NCI-H2081 treated with DMSO at 0.1 percent for 48 hours (cell line): ENCODE measurements around the gene PLEKHA6.
"Not testable (repeated sequence)": the region's sequence is repeated elsewhere in the genome, so short reads cannot be mapped to it uniquely, and the experiment has no call there.

Experiments
- DNase-seq: peaks from one replicate; lab custom pipeline; 2025; lab: John Stamatoyannopoulos, UW

The PLEKHA6 gene

GRCh38 chr1:204314893-204315658 lies 44.7 kb downstream of the PLEKHA6 start:
- no peak for DNase-seq

DNA sequence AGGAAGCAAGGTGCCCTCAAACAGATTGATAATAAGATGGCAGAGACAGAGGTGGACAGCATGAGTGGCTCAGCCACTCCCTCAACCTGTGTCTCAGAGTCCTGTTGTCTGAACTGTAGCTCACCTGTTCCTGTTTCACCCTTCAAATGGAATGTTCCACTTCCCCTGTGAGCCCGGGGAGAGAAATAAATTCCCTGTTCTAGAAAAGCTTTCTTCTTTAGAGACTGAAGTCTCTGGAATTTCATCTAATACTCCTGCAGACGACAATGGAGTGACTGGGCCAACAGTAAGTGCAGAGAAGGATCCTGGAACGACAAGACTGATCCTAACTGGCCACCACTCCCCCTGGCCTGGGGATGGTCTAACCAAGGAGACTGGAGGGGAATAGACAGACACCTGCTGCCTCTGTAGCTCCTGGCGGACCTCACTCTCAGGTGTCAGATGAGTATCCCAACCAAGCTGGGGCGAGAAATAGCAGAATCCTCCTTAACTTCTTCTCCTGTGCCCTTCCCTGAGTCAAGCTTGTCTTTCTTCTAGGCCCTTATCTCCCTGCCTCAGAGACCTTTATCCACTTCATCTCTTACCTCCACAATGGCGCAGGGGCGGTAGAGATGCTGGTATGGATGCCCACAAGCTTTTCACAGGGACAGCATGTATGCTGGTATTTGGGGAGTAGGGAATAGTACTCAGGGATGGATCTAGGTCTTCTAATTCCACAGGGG lies 45.4 kb downstream of the PLEKHA6 start:
- peak; percentile 58 for DNase-seq

- DNase-seq: peak; percentile 42
Measured at GRCh38 chr1:204313675-204314074, 46.1 kb downstream of the PLEKHA6 start.

DNA sequence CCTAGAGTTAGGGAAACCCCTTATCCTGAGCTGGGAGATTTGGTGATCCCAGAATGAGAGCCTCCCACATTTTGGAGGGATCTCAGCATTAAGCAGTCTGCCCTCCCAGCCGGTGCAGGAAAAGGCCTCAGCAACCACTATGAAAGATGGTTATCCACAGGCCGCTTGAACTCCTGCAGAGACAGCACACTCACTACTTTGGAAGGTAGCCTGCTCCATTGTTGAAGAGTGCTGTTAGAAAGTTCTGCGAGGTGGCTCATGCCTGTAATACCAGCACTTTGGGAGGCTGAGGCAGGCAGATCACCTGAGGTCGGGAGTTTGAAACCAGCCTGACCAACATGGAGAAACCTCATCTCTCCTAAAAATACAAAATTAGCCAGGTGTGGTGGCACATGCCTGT lies 48.8 kb downstream of the PLEKHA6 start:
- DNase-seq: not testable (repeated sequence)

- no peak for DNase-seq
Measured at GRCh38 chr1:204308023-204308628, 51.6 kb downstream of the PLEKHA6 start.

- DNase-seq: no peak
Measured at GRCh38 chr1:204307334-204307883, 52.3 kb downstream of the PLEKHA6 start.

GRCh38 chr1:204306076-204306475 lies 53.7 kb downstream of the PLEKHA6 start:
- no peak for DNase-seq

GRCh38 chr1:204304067-204304466 lies 55.7 kb downstream of the PLEKHA6 start:
- no peak for DNase-seq

- no peak for DNase-seq
Measured at GRCh38 chr1:204302769-204303168, 57.0 kb downstream of the PLEKHA6 start.

DNA sequence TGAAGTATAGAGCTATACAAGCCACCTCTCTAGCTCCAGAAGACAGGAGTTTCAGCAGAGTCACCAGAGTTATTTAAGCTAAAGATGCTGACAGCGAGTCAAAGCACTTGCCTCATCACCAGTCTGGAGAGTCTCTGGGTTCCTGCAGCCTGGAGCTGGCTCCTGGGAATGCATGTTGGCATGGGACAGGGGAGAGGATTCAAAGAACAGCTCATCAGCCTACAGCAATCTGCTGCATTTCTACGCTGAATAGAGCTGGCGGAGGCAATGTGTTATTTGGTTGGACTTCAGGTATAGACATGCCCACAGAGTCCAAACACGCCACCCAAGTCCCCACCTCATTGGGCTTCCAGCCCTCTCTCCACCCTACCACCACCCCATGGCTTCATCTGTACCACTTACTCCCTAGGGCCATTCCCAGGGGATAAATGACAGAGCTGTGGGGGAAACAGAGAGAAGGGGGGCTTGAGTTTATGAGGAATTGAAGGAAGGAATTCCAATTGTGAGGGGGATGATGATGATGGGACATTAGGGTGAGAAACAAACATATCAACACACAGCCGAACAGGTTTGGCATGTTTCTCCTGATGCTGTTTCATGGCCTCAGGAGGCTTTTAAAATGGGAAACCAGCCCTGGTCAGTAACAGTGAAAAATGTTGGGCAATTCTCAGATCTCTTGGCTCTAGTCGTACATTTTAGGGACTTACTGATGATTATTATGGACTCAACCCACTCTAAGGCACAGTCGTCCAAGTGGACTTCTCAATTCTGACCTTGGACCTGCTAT lies 58.4 kb downstream of the PLEKHA6 start:
- DNase-seq: no peak

DNA sequence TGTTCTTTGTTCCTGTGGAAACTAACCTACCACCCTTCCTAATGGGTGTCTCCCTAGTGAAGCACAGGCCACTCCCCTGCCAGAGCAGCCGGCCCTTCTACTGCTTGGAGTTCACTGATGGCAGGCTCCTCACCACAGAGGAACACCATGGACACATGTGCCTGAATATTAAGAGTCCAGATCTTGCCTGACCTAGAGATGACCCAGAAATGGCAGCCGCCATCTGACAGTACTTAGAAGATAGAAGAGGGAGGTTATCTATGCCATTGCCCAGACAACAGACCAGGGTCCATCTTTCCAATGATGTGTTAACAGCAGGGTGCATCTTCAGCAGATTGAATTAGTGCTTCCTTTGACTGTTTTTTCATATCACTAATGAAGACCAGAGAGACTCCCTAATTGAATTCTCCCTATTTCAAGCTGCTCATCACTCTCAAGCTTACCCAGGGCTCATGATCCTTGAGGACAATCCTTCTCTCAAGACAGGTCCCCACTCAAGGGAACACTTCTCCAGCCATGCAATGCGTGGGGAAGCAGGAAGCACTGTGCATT lies 59.8 kb downstream of the PLEKHA6 start:
- no peak for DNase-seq

GRCh38 chr1:204296431-204296988 lies 63.2 kb downstream of the PLEKHA6 start:
- DNase-seq: no peak

- DNase-seq: no peak
Measured at GRCh38 chr1:204295671-204296070, 64.1 kb downstream of the PLEKHA6 start.

GRCh38 chr1:204294357-204294756 lies 65.4 kb downstream of the PLEKHA6 start:
- DNase-seq: no peak

DNA sequence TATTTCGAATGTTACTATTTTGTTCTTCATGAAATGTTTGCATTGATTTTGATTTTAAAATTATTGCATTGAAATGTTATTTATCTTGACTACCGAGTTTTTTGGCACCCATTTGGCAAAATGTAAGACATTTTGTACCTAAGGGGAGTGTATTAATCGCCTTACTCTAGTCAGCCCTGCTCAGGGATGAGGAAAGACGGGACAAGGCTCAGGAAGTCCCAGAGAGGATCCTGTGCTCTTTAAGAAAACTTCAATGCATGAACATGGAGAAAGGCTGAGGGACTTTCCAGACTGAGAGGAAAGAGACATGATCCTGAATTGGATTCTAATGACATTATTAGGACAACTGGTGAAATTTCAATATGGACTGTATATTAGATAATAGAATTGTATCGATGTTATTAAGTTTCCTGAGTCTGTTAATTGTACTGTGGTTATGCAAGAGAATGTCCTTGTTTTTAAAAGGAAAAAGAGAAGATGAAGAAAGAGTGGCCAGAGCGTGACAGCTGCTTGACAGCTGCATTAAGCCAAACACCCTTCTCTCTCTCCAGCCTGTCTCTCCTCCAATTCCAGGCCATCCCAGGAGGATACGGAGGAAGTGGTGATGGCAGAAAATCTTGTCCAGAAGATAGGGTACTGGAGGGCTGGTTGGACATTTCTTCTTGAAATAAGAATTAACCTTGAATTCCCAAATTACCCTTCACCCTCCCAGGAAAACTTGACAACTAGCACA lies 66.0 kb downstream of the PLEKHA6 start:
- no peak for DNase-seq

GRCh38 chr1:204292740-204293139 lies 67.0 kb downstream of the PLEKHA6 start:
- no peak for DNase-seq

DNA sequence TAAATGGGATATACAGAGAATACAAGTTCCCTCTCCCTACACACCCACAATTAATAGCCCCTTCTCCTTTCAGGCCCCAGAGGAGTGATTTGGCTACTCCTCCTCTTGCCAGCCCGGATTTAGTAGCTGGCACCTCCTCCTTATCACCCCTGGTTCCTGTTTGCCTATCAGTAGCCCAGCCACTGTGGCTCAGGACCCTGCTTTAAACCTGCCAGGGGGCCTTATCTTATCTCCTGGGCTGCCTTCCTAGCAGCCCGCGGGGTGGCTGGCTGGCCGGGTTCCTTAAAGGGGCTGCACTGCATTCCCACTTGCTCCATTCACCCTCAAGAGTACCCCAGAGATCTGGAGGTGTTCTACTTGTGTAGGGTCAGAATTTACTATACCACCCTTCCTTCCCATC lies 70.4 kb downstream of the PLEKHA6 start:
- DNase-seq: no peak

GRCh38 chr1:204288021-204288588 lies 71.6 kb downstream of the PLEKHA6 start:
- no peak for DNase-seq

GRCh38 chr1:204287466-204287891 lies 72.2 kb downstream of the PLEKHA6 start:
- no peak for DNase-seq

- DNase-seq: no peak
Measured at GRCh38 chr1:204286831-204287421, 72.8 kb downstream of the PLEKHA6 start.
